ENCODE data around the gene MYO16.

MYO16 gene

GRCh38 chr13:108947551-108948030, 318.2 kb downstream of the MYO16 start:
- no peak for TF ChIP-seq CTCF (IDR thresholded peaks at IDR 0.05; ENCODE audit: low read length, missing control alignments)
- no peak overlapping the region for H3K4me3 ChIP-seq (replicated peaks; ENCODE audit: low read depth, low read length)
- DNase-seq (ENCODE audit: low read depth), result peak; percentile 11

DNA sequence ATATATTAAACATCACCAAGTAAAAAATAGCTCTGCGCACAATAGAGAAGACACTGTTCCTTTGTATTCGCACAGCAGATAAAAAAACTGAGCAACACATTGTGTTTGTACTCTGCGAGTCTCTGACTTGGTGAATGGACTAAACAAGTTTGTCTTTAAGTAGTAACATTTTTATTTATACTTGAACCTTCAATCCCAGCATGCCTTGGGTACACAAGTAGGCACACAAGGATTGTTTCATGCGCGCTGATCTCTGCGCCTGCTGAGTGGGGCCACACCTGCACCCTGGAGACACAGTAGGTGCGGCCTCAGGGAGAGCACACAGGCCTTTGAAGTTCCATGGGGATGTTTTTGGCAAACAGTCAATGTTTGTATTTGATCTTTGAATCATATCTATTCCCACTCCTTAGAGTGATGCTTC, 318.9 kb downstream of the MYO16 start:
- no peak for DNase-seq (ENCODE audit: low read depth)
- no peak for TF ChIP-seq CTCF (IDR thresholded peaks at IDR 0.05; ENCODE audit: low read length, missing control alignments)
- no peak overlapping the region for H3K4me3 ChIP-seq (replicated peaks; ENCODE audit: low read depth, low read length)

DNA sequence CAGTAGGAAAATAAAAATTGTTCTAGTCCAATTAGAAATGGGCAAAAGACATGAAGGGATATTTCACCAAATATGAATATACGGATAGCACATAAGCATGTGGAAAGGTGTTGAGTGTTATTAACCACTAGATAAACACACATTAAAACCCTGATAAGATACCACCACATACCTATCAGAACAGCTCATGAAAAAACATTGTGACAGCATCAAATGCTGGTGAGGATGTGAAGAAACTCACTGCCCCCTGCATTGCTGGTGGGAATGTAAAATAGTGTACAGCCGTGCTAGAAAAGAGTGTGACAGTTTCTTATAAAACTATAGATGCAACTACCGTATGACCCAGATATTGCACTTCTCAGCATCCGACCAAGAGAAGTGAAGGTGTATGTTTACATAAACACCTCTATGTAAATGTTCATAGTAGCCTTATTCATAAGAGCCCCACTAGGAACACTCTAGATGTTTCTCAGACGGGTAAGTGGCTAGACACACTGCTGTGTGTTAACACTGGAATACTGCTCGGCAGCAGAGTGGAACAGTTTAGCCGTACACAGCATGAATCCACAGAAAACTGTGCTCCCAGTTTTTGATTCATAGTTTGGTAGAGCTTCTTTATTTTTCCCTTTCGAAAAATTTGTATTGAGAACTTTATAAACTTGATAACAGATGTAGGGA, 321.1 kb downstream of the MYO16 start:
- DNase-seq (ENCODE audit: low read depth), result peak; percentile 8
- no peak for TF ChIP-seq CTCF (IDR thresholded peaks at IDR 0.05; ENCODE audit: low read length, missing control alignments)
- no peak overlapping the region for H3K4me3 ChIP-seq (replicated peaks; ENCODE audit: low read depth, low read length)

- H3K4me3 ChIP-seq (replicated peaks; ENCODE audit: low read depth, low read length), result no peak overlapping the region
- no peak for DNase-seq (ENCODE audit: low read depth)
- TF ChIP-seq CTCF (IDR thresholded peaks at IDR 0.05; ENCODE audit: low read length, missing control alignments), result no peak
These were observed 326.3 kb downstream of the MYO16 start for GRCh38 chr13:108955741-108956140.

DNA sequence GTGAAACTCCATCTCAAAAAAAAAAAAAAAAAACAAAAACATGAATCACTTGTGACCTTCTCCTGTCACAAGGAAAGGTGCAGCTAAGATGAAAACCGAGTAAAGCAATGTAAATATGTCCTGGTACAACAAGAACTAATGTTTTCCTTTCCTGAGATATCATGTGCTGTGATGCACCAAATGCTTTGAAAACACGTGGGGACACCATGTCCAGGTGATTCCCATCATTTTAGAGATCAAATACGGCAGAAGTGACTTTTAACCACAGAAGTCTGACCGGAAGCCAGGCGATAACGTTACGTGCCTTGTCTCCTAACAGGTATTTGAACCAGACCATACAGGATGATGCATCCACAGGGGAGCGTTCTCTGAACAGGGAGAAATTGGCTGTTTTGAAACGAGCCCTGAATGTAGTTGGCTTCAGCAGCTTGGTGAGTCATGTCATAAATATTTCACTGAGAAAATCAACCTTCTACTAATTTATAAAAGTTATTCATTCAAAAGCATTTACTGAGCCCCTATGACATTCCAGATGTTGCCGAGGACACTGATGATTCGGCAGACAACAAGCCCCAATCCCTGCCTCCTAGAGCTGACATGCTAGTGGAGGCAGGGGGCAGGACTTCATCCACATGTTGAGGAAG, 328.1 kb downstream of the MYO16 start:
- H3K4me3 ChIP-seq (replicated peaks; ENCODE audit: low read depth, low read length), result no peak overlapping the region
- no peak for TF ChIP-seq CTCF (IDR thresholded peaks at IDR 0.05; ENCODE audit: low read length, missing control alignments)
- DNase-seq (ENCODE audit: low read depth), result peak; percentile 82

- no peak for DNase-seq (ENCODE audit: low read depth)
- H3K4me3 ChIP-seq (replicated peaks; ENCODE audit: low read depth, low read length), result no peak overlapping the region
- no peak for TF ChIP-seq CTCF (IDR thresholded peaks at IDR 0.05; ENCODE audit: low read length, missing control alignments)
These were observed 328.6 kb downstream of the MYO16 start for GRCh38 chr13:108958013-108958376.

Measured in fibroblast of pulmonary artery (primary cell).